Measurements from ENCODE around the gene CACNA1B.

GRCh38 chr9:138064547-138064946 is 187.0 kb downstream of the CACNA1B start:
- TF ChIP-seq CTCF (conservative IDR thresholded peaks at IDR 0.05 in 1 of 2, IDR thresholded peaks at IDR 0.05 in 1 of 2; ENCODE audit: extremely low read depth in 1 of 2, insufficient read depth in 1 of 2, low read depth in 1 of 2, low read length in 2 of 2) = no peak
- TF ChIP-seq EZH2 (IDR thresholded peaks at IDR 0.05; ENCODE audit: borderline replicate concordance, low read length) = no peak

Data from mammary epithelial cell (primary cell).